Adrenal gland (tissue), 5 donors: ENCODE measurements around the gene ICE2.

Experiments used
- CTCF ChIP-seq, 6 experiments: fragments of 450-650 bp in 4 of 6; fragments of 200-600 bp in 2 of 6; sonication (generic) in 1 of 6; IDR thresholded peaks; 1 replicate in 5 of 6; 2 replicates in 1 of 6; pipeline versions ENCODE4 v1.5.1 to v1.8.0; 2016 to 2021; ENCODE audit warnings: antibody characterized with exemption in 6 of 6, mild to moderate bottlenecking in 2 of 6, moderate library complexity in 1 of 6
- POLR2A ChIP-seq, 2 donors: fragments of 450-650 bp; IDR thresholded peaks; one replicate each; pipeline ENCODE4 v1.6.1; 2017; ENCODE audit warnings: antibody characterized with exemption in 2 of 2, mild to moderate bottlenecking in 2 of 2, moderate library complexity in 1 of 2
- donor health status: DM: no; HTN: no; CAD: no.

GRCh38 chr15:60493166-60493565, 14.2 kb upstream of the ICE2 start:
- TF ChIP-seq CTCF (IDR thresholded peaks at IDR 0.05) (no peak), POLR2A (IDR thresholded peaks at IDR 0.05) (no peak)
